Fibroblast of skin of left biceps (primary cell): ENCODE data around the gene KCNAB2.
A peak's percentile ranks its signal among the peaks of the same experiment; 100 is the strongest.

Experiments
- DNase-seq, 2 experiments: peaks; one replicate each; pipeline ENCODE4 v3.0.0-alpha.2; 2013; ENCODE audit warnings: low read depth in 2 of 2

Gene KCNAB2

DNA sequence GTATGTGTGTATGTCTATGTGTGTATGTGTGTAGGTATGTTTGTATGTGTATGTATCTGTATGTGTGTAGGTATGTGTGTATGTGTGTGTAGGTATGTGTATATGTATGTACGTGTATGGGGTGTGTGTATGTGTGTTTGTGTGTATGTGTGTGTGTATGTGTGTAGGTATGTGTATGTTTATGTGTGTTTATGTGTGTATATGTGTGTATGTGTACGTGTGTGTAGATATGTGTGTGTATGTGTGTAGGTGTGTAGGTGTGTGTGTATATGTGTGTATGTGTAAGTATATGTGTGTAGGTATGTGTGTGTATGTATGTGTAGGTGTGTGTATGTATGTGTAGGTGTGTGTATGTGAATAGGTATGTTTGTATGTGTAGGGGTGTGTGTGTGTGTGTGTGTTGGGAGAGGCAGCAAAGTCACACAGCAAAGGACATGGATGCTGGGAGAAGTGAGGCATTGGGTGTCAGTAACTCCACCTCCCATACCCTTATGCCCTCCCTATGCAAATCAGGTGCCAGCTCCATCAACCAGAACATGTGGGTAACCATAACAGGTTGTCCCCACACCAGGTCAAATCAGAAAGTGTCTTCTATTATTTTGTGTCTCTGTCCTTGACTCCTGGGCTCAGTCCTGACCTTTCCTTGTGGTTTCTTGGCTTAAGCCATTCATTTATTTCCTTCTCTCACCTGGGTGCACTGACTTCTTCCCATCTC lies 15.0 kb upstream of the KCNAB2 start:
- no peak for DNase-seq

DNA sequence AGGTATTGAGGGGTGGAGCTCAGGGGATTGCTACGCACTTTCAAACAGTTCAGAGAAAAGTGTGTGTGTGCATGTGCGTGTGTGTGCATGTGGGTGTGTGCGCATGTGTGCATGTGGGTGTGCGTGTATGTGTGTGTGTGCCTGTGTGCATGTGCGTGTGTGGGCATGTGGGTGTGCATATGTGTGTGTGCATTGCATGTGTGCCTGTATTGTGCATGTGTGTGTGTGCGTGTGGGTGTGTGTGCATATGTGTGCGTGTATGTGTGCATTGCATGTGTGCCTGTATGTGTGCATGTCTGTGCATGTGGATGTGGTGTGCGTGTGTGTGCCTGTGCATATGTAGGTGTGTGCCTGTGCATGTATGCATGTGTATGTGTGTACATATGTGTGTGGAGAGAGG lies 12.6 kb upstream of the KCNAB2 start:
- no peak for DNase-seq

DNA sequence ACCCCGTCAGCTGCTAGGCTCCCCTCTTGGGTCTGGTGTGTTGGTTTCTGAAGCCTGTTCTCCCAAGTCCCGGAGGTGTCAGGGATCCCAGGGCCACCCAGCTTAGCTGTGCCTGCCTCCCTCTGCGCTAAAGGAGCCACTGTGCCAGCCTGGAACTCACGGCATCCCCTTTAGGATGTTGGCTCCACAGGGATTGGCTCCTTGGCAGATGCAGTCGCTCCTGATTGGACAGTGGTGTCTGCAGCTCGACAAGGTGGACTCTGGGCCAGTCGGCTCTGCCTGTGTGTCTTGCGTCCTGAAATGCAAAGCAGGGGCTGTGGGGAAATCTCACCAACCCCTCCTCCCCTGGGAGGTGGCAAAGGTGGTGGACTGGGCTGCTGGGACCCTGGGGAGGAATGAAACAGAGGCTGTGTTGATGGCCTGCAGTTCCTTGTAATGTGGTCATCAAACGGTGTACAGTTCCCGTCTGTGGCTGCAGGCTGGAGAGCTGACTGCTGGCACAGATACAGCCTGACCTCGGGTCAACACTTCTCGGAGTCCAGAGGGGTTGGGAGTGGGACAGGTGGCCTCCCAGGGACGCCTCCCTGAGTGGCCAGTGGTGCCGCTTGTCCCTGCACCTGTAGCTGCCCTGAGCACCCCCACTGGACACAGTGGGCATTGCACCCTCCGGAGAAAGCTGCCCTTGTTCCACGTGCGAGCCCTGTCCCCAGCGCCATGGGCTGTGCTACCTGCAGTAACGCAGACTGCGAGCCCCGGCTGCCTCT lies 11.5 kb upstream of the KCNAB2 start:
- no peak for DNase-seq

DNA sequence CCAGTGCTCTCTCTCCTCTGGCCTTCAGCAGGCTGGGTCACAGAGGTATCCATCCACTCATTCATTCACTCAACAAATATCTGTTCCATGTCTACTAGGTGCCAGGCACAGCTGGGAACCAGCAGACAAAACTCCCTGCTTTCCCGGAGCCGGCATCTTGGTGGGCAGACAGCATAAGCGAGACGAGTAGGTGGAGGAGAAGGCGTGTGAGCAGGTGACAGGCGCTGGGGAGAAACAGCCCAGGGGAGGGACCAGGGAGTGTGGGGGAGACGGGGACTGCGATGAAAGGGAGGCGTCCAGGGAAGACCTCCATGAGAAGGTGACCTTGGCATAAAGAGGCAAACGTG lies 11.0 kb upstream of the KCNAB2 start:
- DNase-seq = no peak

DNA sequence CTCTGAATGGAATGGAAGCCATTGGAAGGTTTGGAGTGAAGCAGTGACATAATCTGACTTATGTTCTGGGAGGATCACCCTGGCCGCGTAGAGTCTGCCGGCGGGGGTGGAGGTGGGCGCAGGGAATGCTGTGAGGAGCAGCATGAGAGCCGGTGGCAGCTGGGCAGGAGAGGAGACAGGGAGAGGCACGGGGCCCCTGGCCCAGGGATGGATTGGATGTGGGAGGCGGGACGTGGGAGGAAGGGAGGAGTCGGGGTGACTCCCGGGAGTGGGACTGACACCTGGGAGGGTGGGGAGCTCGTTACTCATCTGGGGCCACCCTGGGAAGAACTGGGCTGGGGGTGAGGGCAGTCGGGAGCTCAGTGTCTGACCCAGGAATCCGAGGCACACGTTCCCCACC lies 10.4 kb upstream of the KCNAB2 start:
- no peak for DNase-seq

DNA sequence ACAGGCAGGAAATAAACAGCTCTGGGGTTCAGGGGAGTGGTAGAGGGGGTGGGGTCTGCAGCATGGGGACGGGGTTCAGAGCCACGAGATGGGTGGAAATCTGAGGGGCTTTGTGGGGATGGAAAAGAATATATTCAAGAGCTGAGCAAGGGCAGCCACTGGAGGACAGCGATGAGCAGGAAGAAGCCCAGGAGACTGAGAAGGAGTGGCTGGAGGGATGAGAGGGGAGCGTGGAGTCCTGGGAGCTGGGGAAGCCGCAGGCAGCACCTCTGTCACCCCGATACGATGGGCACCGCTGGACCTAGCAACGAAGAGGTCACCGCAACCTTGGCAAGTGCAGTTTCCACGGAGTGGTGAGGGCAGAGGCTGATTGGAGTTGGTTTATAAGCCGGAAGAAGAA lies 10.0 kb upstream of the KCNAB2 start:
- DNase-seq = no peak

DNA sequence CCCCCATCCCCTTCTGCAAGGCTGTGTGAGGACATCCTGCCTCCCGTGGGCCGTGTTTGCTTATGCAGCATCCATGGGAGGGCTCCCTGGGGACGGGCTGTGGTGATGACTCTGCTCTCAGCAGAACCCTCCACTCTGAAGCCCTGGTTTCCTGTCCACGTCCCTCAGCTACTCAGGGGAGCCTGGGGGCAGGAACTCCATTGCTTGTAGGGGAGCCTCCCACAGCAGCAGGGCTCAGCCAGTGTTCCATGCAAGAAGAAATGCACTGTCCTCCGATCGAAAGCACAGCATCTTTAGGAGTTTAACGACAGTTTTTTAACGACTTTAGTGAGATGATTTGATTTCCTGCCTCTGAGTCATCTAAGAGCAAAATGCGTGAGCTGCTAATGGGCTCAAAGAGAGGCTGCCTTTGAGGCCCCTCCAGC lies 8.3 kb upstream of the KCNAB2 start:
- DNase-seq = peak; percentile 52 to 61

DNA sequence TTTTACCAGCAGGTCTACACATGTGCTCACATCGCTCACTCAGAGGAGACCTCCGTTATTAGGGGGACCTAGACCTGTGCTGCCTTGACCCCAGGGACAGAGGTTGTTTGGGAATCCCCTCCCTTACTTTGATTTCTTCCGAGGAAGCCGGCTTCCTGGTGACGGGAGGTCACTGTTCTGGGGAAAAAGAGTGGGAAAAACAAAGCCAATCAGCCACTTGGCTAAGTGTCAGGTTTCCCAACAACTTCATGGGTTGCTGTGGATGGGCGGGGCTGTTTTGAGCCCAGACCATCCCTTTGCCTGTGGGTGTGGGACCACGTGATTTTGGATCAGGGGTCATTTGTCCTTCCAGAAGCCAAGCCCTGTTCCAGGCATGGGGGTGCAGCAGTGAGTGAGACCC lies 7.1 kb upstream of the KCNAB2 start:
- no peak for DNase-seq

DNA sequence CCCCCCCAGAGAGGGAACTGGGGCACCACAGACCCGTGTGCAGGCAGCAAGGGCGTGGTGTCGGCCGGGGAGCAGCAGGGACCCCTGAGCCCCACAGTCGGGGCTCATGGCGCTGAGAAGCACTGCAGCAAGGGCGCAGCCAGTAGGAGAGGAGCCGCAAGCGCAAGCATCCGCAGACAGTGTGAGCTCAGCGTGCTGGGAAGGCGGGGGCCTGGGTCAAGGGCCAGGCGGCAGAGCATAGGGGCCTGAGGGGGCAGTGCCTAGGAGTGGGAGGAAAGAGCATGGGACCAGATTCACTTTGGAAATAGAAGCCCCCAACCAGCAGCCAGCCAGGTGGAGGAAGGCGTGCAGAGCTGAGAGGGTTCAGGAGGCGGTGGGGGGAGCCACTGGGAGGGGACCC lies 6.7 kb upstream of the KCNAB2 start:
- no peak for DNase-seq

DNA sequence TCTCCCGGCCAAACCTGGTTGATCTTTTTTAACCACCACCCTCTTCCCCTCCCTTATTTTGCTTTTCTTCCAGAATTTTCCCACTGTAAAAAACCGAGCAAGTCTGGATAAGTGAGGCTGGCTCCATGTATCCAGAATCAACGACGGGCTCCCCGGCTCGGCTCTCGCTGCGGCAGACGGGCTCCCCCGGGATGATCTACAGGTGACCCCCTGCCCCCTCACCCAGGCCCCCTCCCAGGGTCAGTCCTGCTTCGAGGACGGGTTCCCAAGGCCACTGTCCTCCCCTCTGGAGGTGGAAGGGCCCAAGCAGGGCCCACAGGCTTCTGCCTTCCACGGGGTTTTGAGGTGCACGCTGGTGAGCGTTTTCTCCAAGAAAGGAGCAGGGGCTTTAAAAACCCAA lies 5.2 kb upstream of the KCNAB2 start:
- DNase-seq = no peak

DNA sequence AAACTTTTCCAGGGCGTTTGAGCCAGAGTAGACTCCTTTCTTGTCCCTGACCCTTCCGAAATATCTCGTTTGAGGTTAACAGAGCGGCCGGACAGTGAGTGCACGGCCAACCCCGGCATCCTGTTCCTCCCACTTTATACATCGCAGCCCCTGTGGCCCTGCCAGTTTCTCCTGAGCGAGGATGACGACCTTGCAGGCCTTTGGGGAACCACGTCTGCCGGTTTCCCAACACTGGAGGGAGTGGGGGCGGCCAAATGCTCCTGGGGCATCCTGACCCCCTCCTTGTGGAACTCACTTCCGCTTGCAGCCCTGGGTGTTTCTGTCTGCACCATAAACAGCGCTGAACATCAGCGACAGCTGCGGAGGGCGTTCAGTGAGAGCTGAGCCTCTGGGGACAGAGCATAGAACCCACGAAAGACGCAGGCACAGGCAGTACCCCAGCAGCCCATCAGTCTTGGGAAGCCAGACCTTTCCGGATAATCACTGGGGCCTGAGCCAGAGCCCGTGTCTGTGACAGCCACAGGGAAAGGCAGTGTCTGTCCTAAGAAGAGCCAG lies 4.8 kb upstream of the KCNAB2 start:
- DNase-seq = no peak

DNA sequence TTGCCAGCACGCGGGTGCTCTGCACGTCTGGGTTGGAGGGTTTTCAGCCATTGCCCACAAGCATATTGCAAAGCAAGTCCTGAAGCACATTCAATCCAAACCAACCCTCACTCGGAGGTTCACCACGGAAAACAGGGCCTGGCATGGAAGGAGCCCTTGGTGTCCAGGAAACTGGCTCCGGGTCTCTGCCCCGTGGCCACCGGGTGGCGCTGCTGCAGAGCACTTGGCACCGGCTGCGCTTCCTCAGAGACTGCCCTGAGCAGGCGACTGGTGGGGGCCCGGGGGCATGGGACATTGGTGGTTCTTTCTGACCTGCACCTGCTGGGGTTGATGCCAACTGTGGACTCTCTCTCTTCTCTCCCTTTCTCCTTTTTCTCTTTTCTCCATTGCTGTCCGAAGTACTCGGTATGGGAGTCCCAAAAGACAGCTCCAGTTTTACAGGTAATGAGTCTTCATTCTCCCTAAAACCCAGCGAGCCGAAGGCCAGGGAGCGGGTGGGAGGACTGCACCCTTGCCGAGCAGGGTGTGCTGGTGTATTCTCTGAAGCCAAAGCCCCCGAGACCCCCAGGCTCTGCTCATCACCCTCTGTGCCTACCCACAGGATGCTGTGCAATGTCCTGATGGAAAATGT lies 4.1 kb upstream of the KCNAB2 start:
- no peak for DNase-seq

DNA sequence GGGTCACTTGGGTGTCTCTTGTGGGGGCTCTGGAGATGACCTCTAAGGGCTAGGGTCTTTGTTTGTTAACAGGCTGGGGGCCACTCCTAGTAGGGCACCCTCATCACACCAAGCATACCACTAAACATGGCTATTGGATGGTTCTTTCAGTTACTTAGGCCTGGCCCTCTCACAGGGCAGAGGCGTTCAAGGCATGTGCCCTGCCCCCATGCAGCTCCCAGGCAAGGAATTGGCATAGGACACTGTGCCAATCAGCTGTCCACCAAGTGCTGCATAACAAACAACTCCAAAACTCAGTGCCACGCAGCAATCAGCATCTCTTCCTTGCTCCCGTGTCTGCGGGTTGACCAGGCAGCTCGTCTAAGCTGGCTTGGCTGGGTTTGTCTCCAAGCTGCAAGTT lies 2.1 kb upstream of the KCNAB2 start:
- DNase-seq = no peak

DNA sequence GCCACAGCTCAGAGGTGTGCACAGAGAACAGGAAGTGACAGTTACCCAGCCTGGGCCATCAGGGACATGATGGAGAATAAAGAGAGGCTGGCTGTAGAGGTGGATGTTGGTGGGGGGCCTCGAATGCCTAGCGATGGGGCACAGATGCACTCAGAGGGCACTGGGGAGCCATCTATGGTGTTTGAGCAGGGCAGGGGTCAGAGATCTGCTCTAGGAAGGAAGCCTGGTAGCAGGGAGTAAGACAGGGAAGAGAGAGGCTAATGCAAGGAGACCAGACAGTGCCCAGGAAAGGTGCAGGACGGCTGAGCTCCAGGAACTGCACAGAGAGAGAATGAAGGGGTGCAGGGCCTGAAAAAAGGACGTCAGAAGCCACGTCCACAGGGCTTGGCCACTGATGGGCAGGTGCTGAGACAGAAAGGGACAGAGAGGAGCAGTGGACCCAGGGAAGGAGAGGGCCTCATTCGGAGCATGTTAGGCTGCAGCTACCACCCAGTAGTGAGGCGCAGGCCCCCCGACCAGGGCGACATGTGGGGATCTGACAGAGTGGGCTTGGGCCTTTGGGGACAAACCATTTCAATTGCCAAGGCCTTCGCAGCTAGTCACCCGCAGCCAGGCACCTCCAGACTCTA lies 1.1 kb upstream of the KCNAB2 start:
- no peak for DNase-seq

DNA sequence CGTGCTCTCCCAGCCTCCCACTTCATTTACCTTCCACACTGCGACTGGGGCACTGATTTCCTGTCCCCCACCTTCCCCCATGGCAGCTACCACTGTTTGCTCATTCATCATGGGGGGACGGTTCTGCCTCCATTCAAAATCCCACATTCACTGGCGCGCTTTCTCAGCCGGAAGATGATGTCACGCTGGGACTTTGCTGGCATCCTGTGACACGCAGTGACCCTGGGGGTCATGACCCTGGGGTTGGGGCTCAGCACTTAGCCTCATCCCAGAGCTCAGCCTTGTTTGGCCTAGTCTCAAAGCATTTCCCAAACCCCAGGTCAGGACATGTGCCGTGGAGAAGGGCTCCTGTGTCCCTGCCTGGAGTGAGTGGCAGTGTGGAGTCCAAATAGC lies 582 bp upstream of the KCNAB2 start:
- no peak for DNase-seq

DNA sequence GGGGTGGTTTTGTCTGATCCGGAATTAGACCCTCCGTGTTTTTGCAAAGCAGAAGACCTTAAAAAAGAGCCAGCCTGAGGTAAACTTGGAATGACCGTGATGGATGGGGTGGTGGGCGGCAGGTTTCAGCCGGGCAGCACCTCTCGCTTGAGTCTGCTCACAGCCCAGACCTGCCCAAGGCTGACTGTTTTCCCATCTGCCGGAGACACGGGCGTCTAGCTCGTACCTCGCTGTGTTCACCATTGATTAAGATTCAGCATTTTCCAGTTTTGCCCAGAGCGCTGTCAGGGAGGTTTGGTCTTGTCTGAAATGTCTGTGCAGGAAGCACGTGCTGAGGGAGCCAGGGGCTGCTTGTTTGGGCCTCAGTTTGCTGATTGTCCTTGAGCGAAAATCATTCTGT lies 591 bp downstream of the KCNAB2 start:
- DNase-seq = no peak

DNA sequence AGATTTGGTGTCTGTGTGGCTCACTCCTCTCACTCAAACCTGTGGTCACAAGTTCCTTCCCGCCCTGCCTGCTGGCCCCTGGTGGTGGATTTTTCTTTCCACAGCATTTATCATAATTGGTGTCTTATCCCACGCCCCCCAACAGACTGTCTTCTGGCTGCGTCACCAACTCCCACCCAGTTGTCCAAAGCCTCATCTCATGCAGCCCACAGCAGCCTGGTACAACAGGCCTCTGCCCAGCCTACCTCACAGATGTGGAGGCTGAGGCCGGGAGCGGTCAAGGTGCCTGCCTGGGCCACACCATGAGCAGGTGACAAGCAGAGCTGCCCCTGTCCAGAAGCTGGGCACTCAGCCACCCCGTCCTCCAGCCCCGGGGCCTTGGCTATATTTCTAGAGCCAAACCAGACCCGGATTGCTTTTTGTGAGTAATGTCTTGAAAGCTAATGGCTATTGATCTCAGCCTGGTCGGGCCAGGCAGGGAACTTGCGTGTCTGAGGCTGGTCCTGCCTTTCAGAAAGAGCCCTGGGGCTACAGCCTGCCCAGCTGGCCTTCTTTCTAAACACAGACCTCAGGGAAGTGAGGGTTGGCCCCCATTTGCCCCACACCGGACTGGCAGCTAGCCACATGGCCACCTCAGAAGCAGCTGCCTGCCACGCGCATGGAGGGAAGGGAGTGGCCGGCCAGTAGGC lies 2.6 kb downstream of the KCNAB2 start:
- no peak for DNase-seq

DNA sequence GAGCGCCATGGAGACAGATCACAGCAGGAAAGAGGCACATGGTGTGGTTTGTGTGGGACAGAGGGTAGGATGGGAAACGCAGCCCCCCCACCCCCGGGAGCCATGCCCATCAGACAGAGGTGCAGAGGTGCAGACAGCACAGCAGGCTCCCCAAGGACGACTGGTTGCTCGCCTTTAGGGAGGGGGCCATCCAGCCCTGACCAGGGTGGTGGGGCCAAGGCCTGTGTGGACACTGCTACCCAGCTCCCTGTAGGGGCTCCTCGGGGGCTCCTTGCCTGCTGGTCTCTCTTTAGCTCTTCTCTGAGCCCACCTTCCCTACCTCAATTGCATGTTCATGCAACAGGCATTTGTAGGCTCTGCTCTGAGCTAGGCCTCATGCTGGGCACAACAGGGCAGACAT lies 3.7 kb downstream of the KCNAB2 start:
- no peak for DNase-seq

DNA sequence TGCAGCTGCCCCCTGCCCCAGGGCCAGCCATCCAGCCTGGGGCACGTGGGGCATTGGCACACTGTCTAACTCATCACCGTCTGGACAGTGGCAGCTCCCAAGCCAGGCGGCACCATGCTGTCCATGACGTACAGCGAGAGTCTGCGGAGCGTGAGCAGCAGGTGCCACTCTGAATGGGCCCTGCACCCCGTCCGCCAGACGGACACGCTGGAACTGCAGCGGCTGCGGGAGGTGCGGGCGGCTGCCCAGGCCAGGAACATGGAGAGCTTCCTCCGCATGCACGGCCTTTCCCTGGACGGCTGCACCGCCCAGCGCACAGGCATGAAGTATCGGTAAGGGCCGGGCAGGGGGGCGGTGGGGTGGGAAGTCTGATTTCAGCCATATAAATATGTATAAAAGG lies 5.7 kb downstream of the KCNAB2 start:
- DNase-seq = no peak

DNA sequence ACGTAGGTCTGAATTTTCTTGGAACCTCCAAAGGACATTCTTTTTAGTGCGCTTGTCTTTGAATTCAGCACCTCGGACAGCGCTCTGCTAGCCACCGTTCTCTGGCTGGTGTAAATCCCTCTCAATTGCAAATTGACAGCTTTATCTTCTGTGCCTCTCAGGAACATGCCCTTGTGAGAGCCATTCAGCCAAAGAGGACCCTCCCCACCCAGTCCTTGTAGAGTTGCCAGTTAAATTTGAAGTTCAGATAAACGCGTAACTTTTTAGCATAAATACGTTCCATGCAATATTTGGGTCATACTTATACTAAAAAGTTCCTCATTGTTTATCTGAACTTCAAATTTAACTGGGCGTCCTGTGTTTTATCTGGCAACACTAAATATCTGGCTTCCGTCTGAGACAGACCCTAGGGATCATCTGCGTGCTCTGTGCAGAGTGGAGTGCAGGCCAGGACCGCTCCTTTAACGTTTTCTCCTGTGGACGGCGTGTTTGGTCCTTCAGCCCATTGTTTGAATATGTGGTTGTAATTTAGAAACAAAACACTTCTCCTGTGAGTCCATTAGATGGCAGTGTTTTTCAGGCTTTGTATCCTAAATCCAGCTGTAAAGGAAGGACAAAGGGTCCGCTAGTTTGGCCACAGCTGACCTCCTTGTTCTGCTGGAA lies 7.0 kb downstream of the KCNAB2 start:
- peak in 1 of 2 experiments; percentile 12 for DNase-seq

DNA sequence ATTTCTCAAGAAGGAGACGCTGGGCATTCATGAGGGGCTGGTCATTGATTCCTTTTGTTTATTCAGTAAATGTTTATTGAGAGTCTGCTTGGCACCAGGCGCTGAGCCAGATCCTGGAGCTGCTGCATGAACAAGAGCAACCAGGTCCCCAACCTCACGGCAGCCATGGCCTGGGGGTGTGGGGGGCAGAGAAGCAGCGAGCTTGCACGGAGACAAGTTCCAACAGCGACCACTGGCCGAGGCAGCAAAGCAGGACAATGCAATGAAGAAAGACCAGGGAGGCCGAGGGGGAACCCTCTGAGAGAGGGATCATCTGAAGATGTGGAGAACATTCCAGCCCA lies 7.5 kb downstream of the KCNAB2 start:
- no peak for DNase-seq
